Panc1 (cell line): ENCODE data around the gene C13orf46. TPM values are rescaled to one million over a fixed set of nuclear protein-coding genes. Genes with fewer than 3 reads are reported as not detected.
A peak's percentile ranks its signal among the peaks of the same experiment; 100 is the strongest.

Source experiments
- ATAC-seq: fragments of 200-7000 bp; cut with Tn5 transposase; 2 replicates; pipeline ENCODE4 v1.9.1; 2020; ENCODE audit warnings: mild to moderate bottlenecking, moderate library complexity
- BruUV-seq: library from RNA; stranded (reverse); fragments of 400-500 nt; replicated peaks from 2 replicates; lab custom pipeline; 2021; lab: Mats Ljungman, UMichigan
- CTCF ChIA-PET: fragments of 300-600 bp; sonication (Branson Sonifier 250); formaldehyde crosslinking; loops from one replicate; lab custom pipeline; 2022; ENCODE audit warnings: antibody characterized with exemption; lab: Charles Lee
- POLR2A ChIA-PET: fragments of 300-600 bp; sonication (Branson Sonifier 250); formaldehyde crosslinking; loops from one replicate; lab custom pipeline; 2022; ENCODE audit warnings: antibody characterized with exemption; lab: Charles Lee
- DNase-seq: peaks from one replicate; pipeline ENCODE4 v3.0.0-alpha.2; 2010; ENCODE audit warnings: low read depth, low spot score
- H3K27ac ChIP-seq: 2 replicates; pipeline ENCODE4 v1.5.1; 2011; ENCODE audit warnings: mild to moderate bottlenecking, low read length, inconsistent platforms
- H3K27me3 ChIP-seq: fragments of 200-500 bp; sonication (Bioruptor generic); 2 replicates; pipeline ENCODE4 v1.6.0; 2014; ENCODE audit warnings: low read length, inconsistent platforms; ENCODE audit not compliant: control insufficient read depth, insufficient read depth
- H3K36me3 ChIP-seq: fragments of 200-500 bp; sonication (Bioruptor generic); 2 replicates; pipeline ENCODE4 v1.5.1; 2014; ENCODE audit warnings: inconsistent platforms, mild to moderate bottlenecking, low read length, moderate library complexity; ENCODE audit not compliant: control insufficient read depth, insufficient read depth
- H3K4me1 ChIP-seq: 2 replicates; pipeline ENCODE4 v1.5.1; 2011; ENCODE audit warnings: inconsistent platforms, mild to moderate bottlenecking, low read length, moderate library complexity; ENCODE audit not compliant: control insufficient read depth, insufficient read depth
- H3K4me3 ChIP-seq, 2 experiments: 2 replicates each; pipeline ENCODE4 v1.5.1; 2011 to 2012; ENCODE audit warnings: low read depth in 2 of 2, low read length in 2 of 2, mild to moderate bottlenecking in 2 of 2, inconsistent platforms in 1 of 2, moderate library complexity in 1 of 2
- H3K9me3 ChIP-seq: fragments of 200-500 bp; sonication (Bioruptor generic); 2 replicates; pipeline ENCODE4 v1.5.1; 2014; ENCODE audit warnings: low read depth, mild to moderate bottlenecking, inconsistent platforms, low read length, moderate library complexity; ENCODE audit not compliant: control insufficient read depth, insufficient read depth
- CTCF ChIP-seq: fragments of 450-650 bp; IDR thresholded peaks from 2 replicates; pipeline ENCODE4 v1.5.1; 2017; ENCODE audit warnings: mild to moderate bottlenecking
- POLR2AphosphoS5 ChIP-seq: IDR thresholded peaks from 2 replicates; pipeline ENCODE4 v1.6.1; 2012; ENCODE audit warnings: mild to moderate bottlenecking, low read depth, low read length, moderate library complexity
- REST ChIP-seq, 2 experiments: IDR thresholded peaks; 2 replicates each; pipeline ENCODE4 v1.6.1; 2011 to 2012; ENCODE audit warnings: low read depth in 2 of 2, control low read depth in 1 of 2, low read length in 1 of 2, mild to moderate bottlenecking in 1 of 2, moderate library complexity in 1 of 2; ENCODE audit not compliant: insufficient read depth in 1 of 2
- SIN3A ChIP-seq: IDR thresholded peaks from 2 replicates; pipeline ENCODE4 v1.6.1; 2012; ENCODE audit warnings: low read depth, mild to moderate bottlenecking, low read length, moderate library complexity, borderline replicate concordance; ENCODE audit not compliant: insufficient read depth
- TCF7L2 ChIP-seq: IDR thresholded peaks from 2 replicates; pipeline ENCODE4 v1.6.1; 2011; ENCODE audit warnings: mild to moderate bottlenecking, low read depth, low read length, inconsistent platforms
- in situ Hi-C: cut with HindIII; loops from 2 replicates; pipeline ENCODE4 v1.10.0; 2016; ENCODE audit warnings: low sequenced_read_pairs, low pct_unique_long_range_greater_than_20kb
- intact Hi-C: fragments of 100-400 bp; cut with micrococcal nuclease; formaldehyde crosslinking; loops from one replicate; pipeline ENCODE4 v1.10.0; 2022; ENCODE audit not compliant: unreplicated experiment
- total RNA-seq: library from RNA; stranded (reverse); gene quantifications from one replicate; pipeline ENCODE4 v1.2.1, GENCODE V29; 2021; ENCODE audit not compliant: unreplicated experiment

The C13orf46 gene
- total RNA-seq, 1 experiment from 2014 or later, result 2.6 TPM

- intact Hi-C loops (no loop called here), in situ Hi-C loops (no loop called here)
- BruUV-seq, result no TSS peak
- Histone ChIP-seq H3K27ac (no peak overlapping the region), H3K27me3 (no peaks in the 10 kb centered on the region), H3K36me3 (no peaks in the 10 kb centered on the region), H3K4me3 (no peak overlapping the region), H3K9me3 (no peaks in the 10 kb centered on the region), H3K4me1 (0 out of 2 replicates have a peak, but pooled peaks cover 4% of the 10 kb centered on the region)
- DNase-seq, result no peak
- no peak for ATAC-seq
- ChIA-PET POLR2A (no interaction called here), CTCF (no interaction called here)
- TF ChIP-seq CTCF, result no peak
- TF ChIP-seq SIN3A, result no peak
- no peak for TF ChIP-seq TCF7L2
- no peak for TF ChIP-seq POLR2AphosphoS5
- TF ChIP-seq REST (IDR thresholded peaks at IDR 0.05; ENCODE audit: insufficient read depth in 1 of 2, low read depth in 2 of 2, low read length in 1 of 2), result no peak
Measured at GRCh38 chr13:113971471-113972231, 2.2 kb downstream of the C13orf46 start.

GRCh38 chr13:113970810-113971470 lies 2.9 kb downstream of the C13orf46 start:
- TF ChIP-seq CTCF (no peak), TCF7L2 (no peak), POLR2AphosphoS5 (no peak), SIN3A (no peak), REST (IDR thresholded peaks at IDR 0.05; ENCODE audit: insufficient read depth in 1 of 2, low read depth in 2 of 2, low read length in 1 of 2) (no peak)
- 0 out of 2 replicates have a peak overlapping the region, but pooled peaks have one; percentile 34 for H3K27ac ChIP-seq
- in situ Hi-C loops, result no loop called here
- POLR2A ChIA-PET, result no interaction called here
- no peak overlapping the region for H3K4me3 ChIP-seq
- DNase-seq (no peak), ATAC-seq (peak; percentile 67)
- CTCF ChIA-PET, result no interaction called here
- H3K9me3 ChIP-seq, result no peaks in the 10 kb centered on the region
- H3K36me3 ChIP-seq, result no peaks in the 10 kb centered on the region
- no peaks in the 10 kb centered on the region for H3K27me3 ChIP-seq
- H3K4me1 ChIP-seq, result 0 out of 2 replicates have a peak, but pooled peaks cover 4% of the 10 kb centered on the region
- no TSS peak for BruUV-seq
- intact Hi-C loops, result no loop called here
